ENCODE results near the gene ZNF865.

DNA sequence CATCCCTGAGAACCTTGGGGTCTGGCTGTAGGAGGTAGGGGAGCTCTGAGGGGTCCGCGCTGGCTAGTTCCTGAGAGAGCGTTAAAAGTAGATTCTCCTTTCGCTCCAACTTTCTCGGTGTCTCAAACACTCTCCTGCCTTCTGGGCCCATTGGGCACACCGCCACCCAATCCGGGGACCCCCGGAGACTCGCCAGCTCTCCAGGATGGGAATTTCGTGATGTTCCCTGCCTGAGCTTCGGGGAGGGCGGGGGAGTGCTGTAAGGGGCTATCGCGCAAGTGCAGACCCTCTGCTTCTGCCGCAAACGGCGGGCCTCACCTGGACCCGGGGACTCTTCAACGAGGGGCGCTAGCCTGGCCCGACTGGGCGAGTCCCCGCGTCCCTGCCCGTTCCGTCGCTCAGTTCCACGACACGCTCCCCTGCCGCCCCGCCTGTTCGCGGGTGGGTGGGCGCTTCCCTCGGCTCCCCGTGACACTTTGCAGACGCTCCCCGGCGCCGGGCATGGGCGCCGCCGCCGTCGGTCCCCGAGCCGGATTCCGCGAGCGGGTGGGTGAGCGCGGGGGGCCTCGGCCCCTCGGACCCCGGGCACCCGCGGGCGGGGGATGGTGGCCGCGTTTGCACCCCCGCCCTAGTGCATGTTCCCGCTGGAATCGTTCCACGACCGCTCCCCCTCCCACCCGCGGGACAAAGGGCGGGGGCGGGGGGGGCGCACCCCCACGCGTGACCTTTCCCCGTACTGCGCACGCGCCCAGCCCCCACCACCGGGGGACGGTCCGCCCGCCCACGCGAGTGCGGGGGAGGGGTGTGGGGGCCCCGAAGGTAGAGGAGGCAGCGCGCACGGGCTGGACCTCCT is 42.5 kb downstream of the ZNF865 start, which contains the start of gene CCDC106:
- TF ChIP-seq BCL11A (IDR thresholded peaks at IDR 0.05; ENCODE audit: low read depth in 2 of 2, low read length in 2 of 2), result no peak
- TF ChIP-seq, protein P1, sequence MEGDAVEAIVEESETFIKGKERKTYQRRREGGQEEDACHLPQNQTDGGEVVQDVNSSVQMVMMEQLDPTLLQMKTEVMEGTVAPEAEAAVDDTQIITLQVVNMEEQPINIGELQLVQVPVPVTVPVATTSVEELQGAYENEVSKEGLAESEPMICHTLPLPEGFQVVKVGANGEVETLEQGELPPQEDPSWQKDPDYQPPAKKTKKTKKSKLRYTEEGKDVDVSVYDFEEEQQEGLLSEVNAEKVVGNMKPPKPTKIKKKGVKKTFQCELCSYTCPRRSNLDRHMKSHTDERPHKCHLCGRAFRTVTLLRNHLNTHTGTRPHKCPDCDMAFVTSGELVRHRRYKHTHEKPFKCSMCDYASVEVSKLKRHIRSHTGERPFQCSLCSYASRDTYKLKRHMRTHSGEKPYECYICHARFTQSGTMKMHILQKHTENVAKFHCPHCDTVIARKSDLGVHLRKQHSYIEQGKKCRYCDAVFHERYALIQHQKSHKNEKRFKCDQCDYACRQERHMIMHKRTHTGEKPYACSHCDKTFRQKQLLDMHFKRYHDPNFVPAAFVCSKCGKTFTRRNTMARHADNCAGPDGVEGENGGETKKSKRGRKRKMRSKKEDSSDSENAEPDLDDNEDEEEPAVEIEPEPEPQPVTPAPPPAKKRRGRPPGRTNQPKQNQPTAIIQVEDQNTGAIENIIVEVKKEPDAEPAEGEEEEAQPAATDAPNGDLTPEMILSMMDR (IDR thresholded peaks at IDR 0.05; ENCODE audit: control extremely low read depth in 1 of 3, insufficient read depth in 1 of 3, low read depth in 1 of 3, low read length in 3 of 3), result no peak

All from H1 (cell line).